Left lobe of liver (tissue), 2 donors: ENCODE results near the gene KLHL35. TPM values are rescaled to one million over a fixed set of nuclear protein-coding genes. Genes with fewer than 3 reads are reported as not detected.

Source experiments
- ATAC-seq: fragments of 200-7000 bp; cut with Tn5 transposase; one replicate; pipeline ENCODE4 v1.9.1; 2020; ENCODE audit warnings: mild to moderate bottlenecking, moderate library complexity
- DNase-seq: peaks from one replicate; pipeline ENCODE4 v3.0.0-alpha.2; 2020; ENCODE audit warnings: low spot score
- total RNA-seq: library from RNA; stranded (reverse); gene quantifications from one replicate; pipeline ENCODE4 v1.2.1, GENCODE V29; 2021
- donor health status: DM: no; HTN: no; CAD: no; lungs with moderate emphysema.
- donor health status: DM: no; HTN: yes; CAD: no.

KLHL35 gene
- total RNA-seq, 1 donor from 2014 or later = not detected

DNA sequence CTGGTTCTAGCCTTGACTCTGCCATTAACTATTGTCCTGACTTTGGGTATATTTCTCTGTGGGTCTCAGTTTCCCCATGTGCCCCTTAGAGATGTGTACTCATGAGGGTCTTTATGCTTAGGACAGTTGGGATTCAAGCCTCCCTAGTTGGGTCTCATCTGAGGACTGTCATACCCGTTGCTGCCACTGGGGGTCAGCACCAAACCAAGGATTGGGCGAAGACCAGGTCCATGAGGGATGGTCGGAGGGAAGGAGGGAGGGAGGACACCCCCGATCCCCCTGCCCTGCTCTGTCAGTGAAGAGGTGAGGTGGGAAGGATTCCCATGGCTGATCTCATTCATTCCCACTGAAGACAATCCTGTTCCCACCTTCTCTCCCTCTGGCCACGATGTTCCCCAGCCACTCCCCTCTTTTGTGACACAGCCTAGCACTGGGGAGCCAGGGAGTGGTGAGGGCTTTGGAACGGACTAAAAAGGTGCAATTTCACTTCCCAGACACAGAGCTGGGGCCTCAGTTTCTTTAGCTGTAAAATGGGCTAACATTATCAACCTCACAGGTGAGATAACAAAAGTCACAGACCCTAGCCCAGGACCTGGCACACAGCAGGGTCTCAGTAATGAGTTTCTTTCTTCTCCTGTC, 12.4 kb upstream of the KLHL35 start:
- ATAC-seq (peak; percentile 90), DNase-seq (peak; percentile 69)

- ATAC-seq (no peak), DNase-seq (no peak)
Measured at GRCh38 chr11:75443043-75443442, 10.0 kb upstream of the KLHL35 start.

DNA sequence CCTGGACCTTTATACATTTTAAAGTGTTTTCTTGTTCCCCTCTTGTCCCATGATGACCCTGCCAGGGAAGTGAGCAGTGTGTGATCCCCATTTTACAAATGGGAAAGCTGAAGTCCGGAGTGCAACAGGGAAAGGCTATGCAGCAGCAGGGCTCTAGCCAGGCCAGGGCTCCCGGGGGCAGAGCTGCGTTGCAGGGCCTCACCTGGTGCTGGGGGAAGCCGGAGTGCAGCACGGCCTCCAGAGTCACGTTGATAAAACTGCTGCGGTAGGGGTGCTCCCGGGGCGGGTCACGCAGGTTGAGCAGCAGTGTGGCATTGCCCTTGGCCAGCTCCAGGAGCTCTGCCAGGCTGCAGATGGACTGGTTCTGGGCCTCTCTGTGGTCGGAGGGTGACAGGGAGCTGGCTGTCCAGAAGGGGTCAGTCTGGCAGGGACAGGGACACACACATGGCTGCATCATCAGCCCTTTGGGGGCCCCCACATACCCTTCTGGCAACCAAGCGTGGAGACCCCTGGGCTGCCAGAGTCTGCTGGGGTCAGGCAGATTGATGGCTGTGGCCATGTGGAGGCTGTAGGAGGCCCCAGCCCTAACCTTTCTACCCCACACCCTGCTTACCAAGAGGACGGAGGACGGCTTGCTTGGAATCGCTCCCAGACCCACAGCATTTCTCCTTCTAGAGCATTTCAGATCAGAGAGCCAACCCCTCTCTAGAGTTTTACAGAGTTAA, 9.3 kb upstream of the KLHL35 start:
- ATAC-seq (no peak), DNase-seq (no peak)

DNA sequence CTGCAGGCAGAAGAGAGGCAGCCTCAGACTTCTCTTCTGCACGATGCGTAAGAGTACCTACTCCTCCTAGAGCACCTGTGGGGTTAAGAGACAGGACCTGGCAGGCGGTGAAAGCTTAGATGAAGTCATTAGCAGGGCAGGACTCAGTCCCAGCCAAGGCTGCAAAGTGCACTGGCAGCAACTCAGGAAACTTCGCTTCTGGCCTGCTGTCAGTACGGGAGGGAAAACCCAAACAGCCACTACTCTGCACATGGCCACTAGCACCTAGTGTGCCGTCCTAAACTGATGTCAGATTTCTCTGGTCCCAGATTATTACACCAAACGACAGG, 8.8 kb upstream of the KLHL35 start:
- DNase-seq = no peak
- peak; percentile 38 for ATAC-seq

DNA sequence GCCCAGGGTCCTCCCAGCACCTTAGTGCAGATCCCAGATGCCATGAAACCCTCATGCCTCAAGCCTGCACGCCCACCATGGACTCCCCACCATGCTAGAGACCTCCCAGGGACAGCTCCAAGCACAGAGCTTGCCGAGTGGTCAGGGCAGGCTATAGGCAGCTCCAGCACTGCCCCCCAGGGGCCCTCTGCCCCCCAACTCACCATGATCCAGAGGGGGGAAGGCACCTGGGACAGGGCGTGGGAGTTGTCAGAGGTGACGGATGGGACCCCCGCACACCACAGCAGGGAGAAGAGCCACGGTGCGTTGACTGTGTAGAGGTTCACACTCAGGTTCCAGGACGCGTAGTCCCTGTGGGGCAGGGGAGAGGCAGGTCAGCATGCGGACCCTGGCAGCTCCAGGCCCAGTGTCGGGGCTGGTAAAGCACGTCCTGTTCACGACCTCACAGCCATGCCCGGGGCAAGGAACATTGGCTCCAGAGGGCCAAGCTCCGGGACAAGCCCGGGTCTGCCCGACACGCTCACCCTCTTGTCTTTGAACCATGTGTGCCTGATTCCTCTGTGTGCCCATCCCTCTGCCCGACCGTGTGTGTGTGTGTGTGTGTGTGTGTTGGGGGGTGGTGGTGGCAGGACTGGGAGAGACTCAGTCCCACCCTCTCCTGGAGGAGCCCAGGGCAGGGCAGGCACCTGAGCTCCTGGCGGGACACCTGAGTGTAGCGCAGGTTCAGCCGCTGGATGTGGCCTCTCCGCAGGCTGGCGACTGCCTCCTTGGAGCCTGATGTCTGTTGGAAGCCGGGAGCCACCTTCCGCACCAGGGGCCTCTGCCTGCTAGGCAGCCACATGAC, 8.2 kb upstream of the KLHL35 start:
- DNase-seq = no peak
- no peak for ATAC-seq

DNA sequence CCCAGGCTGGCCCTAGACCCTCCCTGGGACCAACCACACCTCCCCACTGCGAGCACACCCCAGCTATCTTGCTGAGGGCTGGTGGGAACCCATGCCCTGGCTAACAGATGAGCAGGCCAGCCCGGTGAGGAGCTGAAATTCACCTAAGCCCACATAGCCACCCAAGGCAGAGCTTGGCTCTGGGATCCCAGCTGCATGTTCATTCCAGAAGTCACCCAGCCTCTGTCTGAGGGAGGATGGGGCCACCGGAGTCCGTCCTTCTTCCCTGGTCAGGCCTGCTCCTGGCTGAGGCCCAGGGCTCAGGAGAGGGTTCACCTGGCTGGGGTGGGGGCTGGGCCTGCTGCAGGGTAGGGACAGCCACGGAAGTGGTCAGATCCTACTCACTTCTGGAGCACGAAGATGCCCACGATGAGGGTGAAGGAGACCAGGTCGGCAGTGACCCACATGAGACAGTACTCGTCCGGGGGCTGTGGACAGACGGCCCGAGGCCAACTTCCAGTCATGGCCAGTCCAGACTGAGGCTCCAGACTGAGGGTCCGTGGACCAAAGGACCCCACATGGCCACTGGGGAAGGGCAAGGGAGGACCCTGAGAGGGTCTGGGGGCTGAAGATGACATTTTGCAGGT, 6.6 kb upstream of the KLHL35 start:
- no peak for ATAC-seq
- DNase-seq = no peak

DNA sequence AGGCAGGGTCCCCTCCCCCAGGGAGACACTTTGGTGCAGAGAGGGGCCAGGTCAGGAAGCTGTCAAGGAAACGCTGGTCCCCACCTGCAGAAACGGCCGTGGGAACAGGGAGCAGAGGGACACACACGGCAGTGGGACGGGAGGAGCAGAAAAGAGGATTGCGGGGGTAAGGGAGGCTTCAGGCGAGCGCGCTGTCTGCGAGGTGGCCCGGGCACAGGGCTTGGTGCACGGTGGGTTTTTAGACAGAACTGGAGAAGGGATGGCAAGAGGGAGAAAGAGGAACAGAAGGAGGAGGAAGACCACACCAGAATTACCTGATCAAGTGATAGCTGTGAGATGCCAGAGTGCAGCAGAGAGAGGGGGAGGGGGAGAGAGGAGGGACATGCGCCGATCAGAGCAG, 6.0 kb upstream of the KLHL35 start:
- ATAC-seq = no peak
- no peak for DNase-seq

GRCh38 chr11:75437966-75438659, 5.1 kb upstream of the KLHL35 start:
- DNase-seq (no peak), ATAC-seq (no peak)

DNA sequence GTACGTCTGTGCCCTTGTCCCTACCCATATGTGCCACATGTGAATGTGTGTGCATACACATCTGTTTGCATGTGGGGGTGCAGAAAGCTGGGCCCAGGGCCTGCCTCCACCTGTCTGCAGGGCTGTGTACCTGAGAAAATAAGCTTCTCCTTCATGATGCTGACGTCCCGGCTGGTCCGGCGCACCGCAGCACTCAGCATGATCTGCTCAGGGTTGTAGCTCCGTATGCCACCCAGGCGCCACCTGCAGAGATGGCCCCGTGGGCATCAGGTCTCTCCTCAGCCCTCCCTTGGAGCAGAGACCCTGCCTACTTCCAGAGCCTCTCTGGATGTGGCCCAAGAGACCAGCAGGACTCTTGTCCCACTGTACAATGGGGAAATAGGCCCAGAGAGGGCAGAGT, 3.8 kb upstream of the KLHL35 start:
- DNase-seq (no peak), ATAC-seq (no peak)

- DNase-seq (no peak), ATAC-seq (no peak)
Measured at GRCh38 chr11:75435571-75435925, 2.5 kb upstream of the KLHL35 start.

DNA sequence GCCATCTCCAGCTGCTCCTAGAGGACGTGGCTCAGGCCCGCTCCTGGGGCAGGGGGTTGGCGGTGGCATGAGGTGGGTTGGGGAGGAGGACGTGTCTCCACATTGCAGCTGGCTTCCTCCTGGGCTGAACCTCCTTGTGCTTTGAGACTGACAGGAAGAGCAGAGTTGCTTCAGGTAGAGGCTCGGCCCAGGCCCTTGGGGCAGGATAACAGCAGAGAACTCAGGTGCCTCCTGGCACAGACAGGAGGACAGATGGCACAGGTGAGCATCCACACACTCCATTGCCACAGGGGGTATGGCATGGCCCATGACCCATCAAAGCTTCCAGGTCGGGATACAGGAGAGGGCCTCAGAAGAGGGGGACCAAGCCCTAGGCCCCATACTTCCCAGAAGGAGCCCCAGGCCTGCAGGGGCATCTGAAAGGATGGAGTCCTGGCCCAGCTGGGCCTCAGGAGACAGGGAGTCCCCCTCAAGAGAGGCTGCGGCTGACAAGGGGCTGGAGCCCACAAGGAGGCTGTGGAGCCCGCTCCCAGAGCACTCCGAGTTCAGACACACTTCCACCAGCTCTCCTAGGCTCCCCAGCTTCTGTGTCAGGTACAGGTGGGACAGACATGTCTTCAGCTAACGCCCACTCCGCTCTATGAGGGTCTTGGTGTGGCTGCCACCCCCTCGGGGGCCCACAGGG, 2.0 kb upstream of the KLHL35 start:
- ATAC-seq (no peak), DNase-seq (no peak)

- no peak for ATAC-seq
Measured at GRCh38 chr11:75434051-75434450, 1.0 kb upstream of the KLHL35 start.

DNA sequence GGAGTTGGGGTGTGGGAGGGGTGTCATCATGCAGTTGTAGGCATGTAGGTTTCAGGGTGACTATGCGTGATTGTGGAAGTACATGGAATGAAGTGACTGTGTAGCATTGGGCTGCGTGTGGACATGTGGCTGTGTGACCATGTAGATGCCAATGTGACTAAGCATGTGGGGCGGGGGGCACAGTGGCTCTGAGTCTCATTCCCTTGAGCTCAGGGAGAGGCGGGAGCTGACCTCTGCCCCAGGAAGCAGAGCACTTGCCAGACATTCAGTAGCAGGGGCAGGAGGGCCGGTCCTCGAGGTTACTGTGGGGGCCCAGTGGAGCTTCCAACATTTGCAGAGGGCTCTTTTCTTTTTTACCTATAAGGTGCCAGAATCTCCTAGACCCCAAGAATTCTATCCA, 440 bp upstream of the KLHL35 start:
- no peak for DNase-seq
- no peak for ATAC-seq

More at GRCh38 chr11:75434051-75434450, 1.0 kb upstream of the KLHL35 start:
- no peak for DNase-seq

GRCh38 chr11:75431533-75432525, 1.2 kb downstream of the KLHL35 start:
- ATAC-seq (no peak), DNase-seq (no peak)

DNA sequence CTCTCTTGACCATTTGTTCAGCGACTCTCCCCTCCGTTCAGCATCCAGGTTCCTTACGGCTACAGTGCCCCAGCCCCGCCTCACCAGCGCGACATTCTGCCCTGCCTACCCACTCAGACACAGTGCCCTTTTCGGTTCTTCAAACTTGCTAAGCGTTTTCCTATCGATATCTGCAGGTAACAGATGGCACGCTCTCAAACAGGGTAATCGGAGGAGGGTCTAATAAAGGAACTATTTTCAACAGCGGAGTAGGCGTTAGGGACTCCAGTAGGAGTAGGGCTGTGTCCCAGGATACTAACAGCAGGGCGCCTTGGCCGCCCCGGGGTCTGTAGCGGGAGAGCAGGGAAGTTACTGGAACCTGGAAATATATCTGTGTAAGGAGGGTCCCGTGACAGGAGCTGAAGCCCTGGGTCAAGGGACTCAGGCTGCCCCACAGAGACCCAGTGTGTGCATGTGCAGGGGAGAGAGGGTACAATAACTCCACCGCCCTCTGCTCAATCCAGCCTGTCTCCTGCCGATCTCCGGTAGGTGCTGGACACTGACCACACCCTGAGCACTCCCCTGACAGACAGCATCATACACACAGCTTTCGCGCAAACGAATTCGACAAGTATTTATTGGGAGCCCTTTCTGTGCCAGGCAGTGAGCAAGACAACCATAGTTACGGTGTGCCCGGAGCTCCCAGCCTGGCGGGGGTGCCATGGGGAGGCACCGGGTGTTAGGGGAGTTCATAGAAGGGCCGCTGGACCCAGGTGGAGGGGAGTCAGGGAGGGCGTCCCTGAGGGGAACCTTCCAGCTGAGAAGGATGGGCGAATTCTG, 2.1 kb downstream of the KLHL35 start:
- DNase-seq = no peak
- ATAC-seq = no peak

- peak; percentile 45 for ATAC-seq
- no peak for DNase-seq
Measured at GRCh38 chr11:75429902-75430713, 2.9 kb downstream of the KLHL35 start.

- no peak for ATAC-seq
- no peak for DNase-seq
Measured at GRCh38 chr11:75429641-75429901, 3.4 kb downstream of the KLHL35 start.
